GM21717 (cell line): ENCODE measurements around the gene KCTD15.

Experiments
- ATAC-seq: cut with Tn5 transposase; IDR thresholded peaks from one replicate; pipeline ENCODE4 v1.9.1; 2021; ENCODE audit warnings: mild to moderate bottlenecking, moderate library complexity; ENCODE audit not compliant: unreplicated experiment

The KCTD15 gene

GRCh38 chr19:33771384-33772101 lies 25.1 kb upstream of the KCTD15 start:
- no peak for ATAC-seq

GRCh38 chr19:33772102-33772857 lies 24.4 kb upstream of the KCTD15 start:
- no peak for ATAC-seq

DNA sequence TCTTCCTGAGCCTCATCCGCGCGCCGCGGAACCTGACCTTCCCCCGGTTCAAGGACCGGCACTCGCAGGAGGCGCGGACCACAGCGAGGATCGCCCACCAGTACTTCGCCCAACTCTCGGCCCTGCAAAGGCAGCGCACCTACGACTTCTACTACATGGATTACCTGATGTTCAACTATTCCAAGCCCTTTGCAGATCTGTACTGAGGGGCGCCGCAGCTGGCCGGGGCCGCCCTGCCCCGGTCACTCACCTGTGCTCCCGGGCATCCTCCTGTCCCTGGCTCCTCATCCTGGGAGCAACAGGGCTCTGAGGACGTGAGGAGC lies 23.9 kb upstream of the KCTD15 start:
- ATAC-seq: no peak

DNA sequence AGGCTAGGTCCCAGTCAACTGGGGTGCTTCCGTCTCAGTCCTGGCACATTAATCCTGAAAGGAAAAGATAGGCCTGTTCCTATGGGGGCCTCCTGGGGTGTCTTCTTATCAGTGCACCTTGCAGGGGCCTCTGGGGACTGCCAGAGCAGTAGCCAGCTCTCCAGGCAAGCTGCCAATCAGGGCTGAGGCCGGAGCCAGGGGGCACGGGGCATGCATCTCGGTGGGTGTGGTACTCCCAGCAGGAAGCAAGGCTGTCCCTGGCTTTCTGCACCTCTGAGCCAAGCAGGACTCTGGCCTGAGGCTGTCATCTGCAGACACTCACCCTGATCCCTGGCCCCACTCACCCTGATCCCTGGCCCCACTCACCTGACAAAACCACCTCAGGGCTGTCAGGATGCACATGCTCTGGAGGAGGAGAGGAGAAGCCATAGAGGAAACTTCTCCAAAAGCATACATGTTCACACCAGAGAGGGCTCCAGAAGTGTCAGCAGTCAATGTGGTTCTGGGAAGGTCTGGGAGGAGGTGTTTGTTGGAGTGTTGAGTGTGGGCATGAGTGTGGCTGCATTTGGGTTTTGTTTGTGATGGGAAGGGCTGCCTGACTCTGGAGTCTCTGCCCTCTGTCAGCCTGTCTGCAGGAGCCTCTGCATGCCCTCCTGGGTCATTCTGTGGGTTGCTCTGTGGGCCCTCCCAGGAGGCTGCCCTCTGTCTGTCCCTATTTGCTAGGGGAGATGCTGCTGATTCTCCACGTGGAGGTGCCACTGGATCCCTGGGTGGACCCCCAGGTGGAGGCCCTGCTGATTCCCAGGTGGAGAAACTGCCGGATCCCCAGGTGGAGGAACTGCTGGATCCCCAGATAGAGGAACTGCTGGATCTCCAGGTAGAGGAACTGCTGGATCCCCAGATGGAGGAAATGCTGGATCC lies 22.7 kb upstream of the KCTD15 start:
- ATAC-seq: no peak

GRCh38 chr19:33774751-33775150 lies 21.9 kb upstream of the KCTD15 start:
- ATAC-seq: no peak

- no peak for ATAC-seq
These were observed 20.8 kb upstream of the KCTD15 start for GRCh38 chr19:33775731-33776487.

DNA sequence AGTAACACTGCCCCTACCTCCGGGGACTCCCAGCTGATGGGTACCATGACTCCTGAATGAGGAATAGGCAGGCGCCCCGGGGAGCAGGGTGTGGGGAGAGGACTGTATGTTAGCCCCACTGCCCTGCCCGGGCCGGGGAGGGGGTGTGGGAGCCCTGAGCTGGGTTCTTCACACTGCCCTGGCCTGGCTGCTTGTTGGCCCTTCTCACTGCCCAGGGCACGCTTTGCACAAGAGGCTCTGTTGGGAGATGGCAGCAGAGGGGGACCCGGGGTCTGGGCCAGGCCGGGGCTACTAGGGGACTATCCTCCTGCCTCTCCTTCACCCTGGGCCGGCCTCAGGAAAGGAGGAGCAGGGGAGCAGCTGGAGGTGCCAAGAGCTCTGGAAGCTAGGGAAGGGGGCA lies 19.3 kb upstream of the KCTD15 start:
- ATAC-seq: no peak

- ATAC-seq: no peak
These were observed 18.9 kb upstream of the KCTD15 start for GRCh38 chr19:33777753-33778088.

DNA sequence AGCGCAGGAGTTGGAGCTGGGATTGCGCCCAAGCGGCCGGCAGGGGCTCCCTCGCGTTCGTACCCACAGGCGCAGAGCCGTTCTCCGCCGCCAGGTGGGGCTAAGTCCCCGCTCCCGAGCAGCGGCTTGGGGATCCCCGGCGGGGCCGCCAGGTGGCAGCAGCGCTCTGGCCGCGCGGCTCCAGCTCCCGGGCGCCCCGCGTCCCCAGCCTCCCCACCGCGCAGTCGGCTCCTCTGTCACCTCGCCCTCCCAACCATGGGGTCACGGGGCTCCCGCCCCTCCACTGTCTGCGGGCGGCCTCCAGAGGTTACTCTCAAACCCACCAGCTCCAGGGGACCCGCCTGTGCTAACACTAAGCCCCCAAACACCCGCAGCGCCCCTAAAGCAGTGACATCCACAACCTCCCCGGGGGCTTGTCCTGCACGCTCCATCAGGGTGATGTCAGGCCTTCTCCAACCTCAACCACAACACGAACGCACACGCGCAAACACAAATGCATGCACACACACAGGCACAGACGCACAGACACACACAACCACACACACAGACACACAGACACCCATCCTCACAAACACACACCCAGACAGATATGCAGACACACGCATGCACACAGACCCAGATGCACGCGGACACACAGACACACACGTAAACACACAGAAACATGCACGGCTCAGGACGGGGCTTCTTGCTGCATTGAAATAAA lies 18.4 kb upstream of the KCTD15 start:
- no peak for ATAC-seq

DNA sequence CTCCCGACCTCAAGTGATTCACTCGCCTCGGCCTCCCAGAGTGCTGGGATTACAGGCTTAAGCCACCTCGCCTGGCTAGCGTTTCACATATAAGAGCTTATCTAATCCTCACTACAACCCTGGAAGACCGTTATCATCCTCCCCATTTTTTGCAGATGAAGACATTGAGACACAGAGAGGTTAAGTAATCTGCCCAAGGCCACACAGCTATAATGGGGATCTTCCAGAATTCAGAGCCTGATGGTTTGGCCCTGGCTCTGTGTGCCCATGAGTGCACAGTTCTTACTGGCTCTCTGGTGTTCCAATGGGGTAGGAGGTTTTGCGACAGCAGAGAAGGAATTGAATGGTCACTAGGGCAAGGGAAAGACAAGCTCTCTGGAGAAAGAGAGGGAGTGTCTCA lies 16.8 kb upstream of the KCTD15 start:
- no peak for ATAC-seq

- no peak for ATAC-seq
These were observed 16.4 kb upstream of the KCTD15 start for GRCh38 chr19:33780251-33780650.

GRCh38 chr19:33780746-33781145 lies 15.9 kb upstream of the KCTD15 start:
- no peak for ATAC-seq

DNA sequence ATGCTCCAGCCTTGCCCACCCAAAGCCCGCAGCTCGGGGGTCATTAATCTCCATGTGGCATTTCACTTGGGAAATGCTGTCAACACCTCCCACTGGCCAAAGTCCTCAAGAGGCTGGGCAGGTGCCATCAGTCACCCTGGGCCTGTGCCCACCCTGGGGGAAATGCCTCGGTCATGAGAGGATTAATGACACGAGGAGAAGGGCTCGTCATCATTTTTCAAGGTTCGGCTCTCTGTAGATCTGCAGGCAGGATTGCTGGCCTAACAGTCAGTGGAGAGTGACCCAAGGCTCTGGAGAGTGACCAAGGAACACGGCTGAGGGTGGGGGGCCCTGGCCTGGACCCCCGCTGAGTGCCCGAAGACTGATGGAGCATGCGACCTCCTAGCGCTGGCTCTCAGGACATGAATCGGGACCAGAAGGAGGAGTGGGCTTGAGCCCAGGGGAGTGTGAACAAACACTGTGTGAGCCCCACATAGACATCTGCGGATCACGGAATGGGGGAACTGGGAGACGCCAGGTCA lies 15.2 kb upstream of the KCTD15 start:
- no peak for ATAC-seq

GRCh38 chr19:33781996-33782395 lies 14.7 kb upstream of the KCTD15 start:
- no peak for ATAC-seq

GRCh38 chr19:33784432-33784831 lies 12.2 kb upstream of the KCTD15 start:
- no peak for ATAC-seq

DNA sequence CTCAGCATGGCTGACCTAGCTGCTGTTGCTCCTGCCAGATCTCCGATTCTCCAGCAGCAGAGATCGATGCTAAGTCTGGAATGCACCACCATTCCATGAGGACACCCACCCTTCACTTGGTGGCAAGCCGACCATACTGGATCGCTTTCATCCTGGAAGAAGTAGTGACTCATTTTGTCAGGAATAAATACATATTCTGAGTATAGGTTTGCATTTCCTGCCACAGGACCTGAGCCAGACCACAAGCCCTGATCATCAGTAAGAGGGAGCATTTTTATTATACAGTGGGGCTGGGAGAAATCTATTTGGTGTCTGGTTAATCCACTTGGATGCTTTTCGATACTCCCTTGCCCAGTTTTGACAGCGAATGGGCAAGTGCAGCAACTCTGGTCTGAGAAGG lies 10.9 kb upstream of the KCTD15 start:
- ATAC-seq: no peak

- no peak for ATAC-seq
These were observed 8.0 kb upstream of the KCTD15 start for GRCh38 chr19:33788676-33789075.

DNA sequence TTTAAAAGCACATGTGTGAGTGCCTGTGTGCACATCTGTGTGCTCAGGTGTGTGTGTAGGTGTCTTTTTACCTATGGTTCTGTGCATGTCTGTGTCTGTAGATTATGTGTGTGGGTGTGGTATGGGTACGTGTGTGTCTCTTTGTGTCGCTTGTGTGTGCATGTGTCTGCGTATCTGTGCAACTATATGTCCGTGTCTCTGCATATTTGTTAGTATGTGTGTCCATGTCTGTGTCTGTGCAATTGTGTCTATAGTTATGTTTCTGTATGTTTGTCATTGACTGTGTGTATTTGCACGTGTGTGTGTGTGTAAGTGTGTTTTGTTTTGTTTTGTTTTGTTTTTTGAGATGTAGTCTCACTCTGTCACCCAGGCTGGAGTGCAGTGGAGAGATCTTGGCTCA lies 7.3 kb upstream of the KCTD15 start:
- ATAC-seq: no peak

- ATAC-seq: no peak
These were observed 1.8 kb upstream of the KCTD15 start for GRCh38 chr19:33794683-33795369.
